ENCODE results near the gene CTNND2. TPM values are rescaled to one million over a fixed set of nuclear protein-coding genes. Genes with fewer than 3 reads are reported as not detected.

The CTNND2 gene
- polyA plus RNA-seq, 1 donor from 2014 or later, result 67.0 TPM

DNA sequence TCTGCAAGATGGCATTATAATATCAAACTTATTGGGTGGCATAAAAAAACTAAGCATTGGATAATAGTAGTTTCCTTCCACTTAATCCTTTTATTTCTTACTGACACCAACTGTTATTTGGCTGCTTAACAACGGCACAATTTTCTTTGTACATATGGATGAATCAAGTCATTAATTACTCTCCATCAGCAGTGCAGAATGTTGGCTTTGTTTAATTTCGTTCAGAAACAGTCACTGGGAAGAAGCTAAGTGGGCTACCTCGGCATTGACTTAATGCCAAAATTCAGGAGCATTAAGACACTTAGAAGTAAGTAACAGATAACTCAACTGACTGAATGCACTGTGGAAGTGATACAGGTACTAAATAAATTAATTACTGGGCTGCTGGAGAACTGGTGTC lies 460.4 kb downstream of the CTNND2 start:
- no peaks in the 10 kb centered on the region for H3K79me2 ChIP-seq (replicated peaks; ENCODE audit: insufficient read depth, low read length)
- no peak for TF ChIP-seq POLR2AphosphoS5 (IDR thresholded peaks at IDR 0.05)
- no peak for TF ChIP-seq EZH2 (IDR thresholded peaks at IDR 0.05; ENCODE audit: borderline replicate concordance, insufficient read depth, low read length, poor library complexity, severe bottlenecking)
- no peak for TF ChIP-seq MXI1 (conservative IDR thresholded peaks at IDR 0.05; ENCODE audit: poor library complexity, severe bottlenecking)
- TF ChIP-seq SMC3 (conservative IDR thresholded peaks at IDR 0.05; ENCODE audit: poor library complexity), result no peak
- TF ChIP-seq, protein P1, sequence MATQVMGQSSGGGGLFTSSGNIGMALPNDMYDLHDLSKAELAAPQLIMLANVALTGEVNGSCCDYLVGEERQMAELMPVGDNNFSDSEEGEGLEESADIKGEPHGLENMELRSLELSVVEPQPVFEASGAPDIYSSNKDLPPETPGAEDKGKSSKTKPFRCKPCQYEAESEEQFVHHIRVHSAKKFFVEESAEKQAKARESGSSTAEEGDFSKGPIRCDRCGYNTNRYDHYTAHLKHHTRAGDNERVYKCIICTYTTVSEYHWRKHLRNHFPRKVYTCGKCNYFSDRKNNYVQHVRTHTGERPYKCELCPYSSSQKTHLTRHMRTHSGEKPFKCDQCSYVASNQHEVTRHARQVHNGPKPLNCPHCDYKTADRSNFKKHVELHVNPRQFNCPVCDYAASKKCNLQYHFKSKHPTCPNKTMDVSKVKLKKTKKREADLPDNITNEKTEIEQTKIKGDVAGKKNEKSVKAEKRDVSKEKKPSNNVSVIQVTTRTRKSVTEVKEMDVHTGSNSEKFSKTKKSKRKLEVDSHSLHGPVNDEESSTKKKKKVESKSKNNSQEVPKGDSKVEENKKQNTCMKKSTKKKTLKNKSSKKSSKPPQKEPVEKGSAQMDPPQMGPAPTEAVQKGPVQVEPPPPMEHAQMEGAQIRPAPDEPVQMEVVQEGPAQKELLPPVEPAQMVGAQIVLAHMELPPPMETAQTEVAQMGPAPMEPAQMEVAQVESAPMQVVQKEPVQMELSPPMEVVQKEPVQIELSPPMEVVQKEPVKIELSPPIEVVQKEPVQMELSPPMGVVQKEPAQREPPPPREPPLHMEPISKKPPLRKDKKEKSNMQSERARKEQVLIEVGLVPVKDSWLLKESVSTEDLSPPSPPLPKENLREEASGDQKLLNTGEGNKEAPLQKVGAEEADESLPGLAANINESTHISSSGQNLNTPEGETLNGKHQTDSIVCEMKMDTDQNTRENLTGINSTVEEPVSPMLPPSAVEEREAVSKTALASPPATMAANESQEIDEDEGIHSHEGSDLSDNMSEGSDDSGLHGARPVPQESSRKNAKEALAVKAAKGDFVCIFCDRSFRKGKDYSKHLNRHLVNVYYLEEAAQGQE (IDR thresholded peaks at IDR 0.05; ENCODE audit: borderline replicate concordance), result no peak
- no peak for TF ChIP-seq RAD21 (conservative IDR thresholded peaks at IDR 0.05)
- TF ChIP-seq, protein P2, sequence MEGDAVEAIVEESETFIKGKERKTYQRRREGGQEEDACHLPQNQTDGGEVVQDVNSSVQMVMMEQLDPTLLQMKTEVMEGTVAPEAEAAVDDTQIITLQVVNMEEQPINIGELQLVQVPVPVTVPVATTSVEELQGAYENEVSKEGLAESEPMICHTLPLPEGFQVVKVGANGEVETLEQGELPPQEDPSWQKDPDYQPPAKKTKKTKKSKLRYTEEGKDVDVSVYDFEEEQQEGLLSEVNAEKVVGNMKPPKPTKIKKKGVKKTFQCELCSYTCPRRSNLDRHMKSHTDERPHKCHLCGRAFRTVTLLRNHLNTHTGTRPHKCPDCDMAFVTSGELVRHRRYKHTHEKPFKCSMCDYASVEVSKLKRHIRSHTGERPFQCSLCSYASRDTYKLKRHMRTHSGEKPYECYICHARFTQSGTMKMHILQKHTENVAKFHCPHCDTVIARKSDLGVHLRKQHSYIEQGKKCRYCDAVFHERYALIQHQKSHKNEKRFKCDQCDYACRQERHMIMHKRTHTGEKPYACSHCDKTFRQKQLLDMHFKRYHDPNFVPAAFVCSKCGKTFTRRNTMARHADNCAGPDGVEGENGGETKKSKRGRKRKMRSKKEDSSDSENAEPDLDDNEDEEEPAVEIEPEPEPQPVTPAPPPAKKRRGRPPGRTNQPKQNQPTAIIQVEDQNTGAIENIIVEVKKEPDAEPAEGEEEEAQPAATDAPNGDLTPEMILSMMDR (IDR thresholded peaks at IDR 0.05; ENCODE audit: poor library complexity, severe bottlenecking), result no peak
- no peak for TF ChIP-seq EP300 (conservative IDR thresholded peaks at IDR 0.05; ENCODE audit: poor library complexity, severe bottlenecking)
- no peak for TF ChIP-seq TAF1 (IDR thresholded peaks at IDR 0.05; ENCODE audit: low read depth)
- no peaks in the 10 kb centered on the region for H3F3A ChIP-seq (ENCODE audit: insufficient read depth, low read length, poor library complexity, severe bottlenecking)
- H4K20me1 ChIP-seq (ENCODE audit: insufficient read depth), result no peaks in the 10 kb centered on the region
- H3K36me3 ChIP-seq (ENCODE audit: insufficient read depth, low read length), result no peaks in the 10 kb centered on the region
- no peak overlapping the region for H3K9ac ChIP-seq (ENCODE audit: low read length)
- no peak overlapping the region for H3K4me3 ChIP-seq (ENCODE audit: low read length)
- no peak overlapping the region for H2AFZ ChIP-seq (ENCODE audit: low read depth, low read length)
- H3K27ac ChIP-seq (ENCODE audit: low read length), result no peak overlapping the region
- no peaks in the 10 kb centered on the region for H3K9me2 ChIP-seq (ENCODE audit: insufficient read depth, low read length)
- no peak overlapping the region for H3K4me2 ChIP-seq (ENCODE audit: low read length)
- no peaks in the 10 kb centered on the region for H3K9me3 ChIP-seq (ENCODE audit: low read length)
- no peaks in the 10 kb centered on the region for H3K27me3 ChIP-seq (ENCODE audit: insufficient read depth, low read depth, low read length)

DNA sequence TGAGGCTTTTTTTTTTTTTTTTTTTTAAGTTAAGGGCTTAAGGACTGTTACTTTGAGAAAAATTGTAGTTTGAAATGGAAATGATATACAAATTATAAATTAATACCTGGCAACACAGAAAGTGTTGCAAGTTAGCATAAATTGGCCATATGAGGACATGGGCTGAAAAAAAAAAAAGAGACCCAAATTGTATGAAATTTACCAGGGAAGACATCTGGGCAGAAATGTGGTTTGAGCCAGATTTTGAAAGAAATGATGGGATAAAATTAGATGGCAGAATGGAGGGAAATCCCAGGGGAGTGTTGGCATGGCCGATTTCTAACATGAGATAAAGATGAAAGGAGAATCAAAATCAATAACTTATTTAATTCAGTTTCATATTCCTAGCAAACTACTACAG lies 472.1 kb downstream of the CTNND2 start:
- H3K9me2 ChIP-seq (ENCODE audit: insufficient read depth, low read length), result no peaks in the 10 kb centered on the region
- H2AFZ ChIP-seq (ENCODE audit: low read depth, low read length), result no peak overlapping the region
- H3K4me2 ChIP-seq (ENCODE audit: low read length), result no peak overlapping the region
- no peaks in the 10 kb centered on the region for H3F3A ChIP-seq (ENCODE audit: insufficient read depth, low read length, poor library complexity, severe bottlenecking)
- H4K20me1 ChIP-seq (ENCODE audit: insufficient read depth), result no peaks in the 10 kb centered on the region
- H3K9ac ChIP-seq (ENCODE audit: low read length), result no peak overlapping the region
- no peaks in the 10 kb centered on the region for H3K36me3 ChIP-seq (ENCODE audit: insufficient read depth, low read length)
- H3K27ac ChIP-seq (ENCODE audit: low read length), result no peak overlapping the region
- no peaks in the 10 kb centered on the region for H3K9me3 ChIP-seq (ENCODE audit: low read length)
- H3K79me2 ChIP-seq (replicated peaks; ENCODE audit: insufficient read depth, low read length), result no peaks in the 10 kb centered on the region
- H3K4me3 ChIP-seq (ENCODE audit: low read length), result no peak overlapping the region
- TF ChIP-seq EP300 (conservative IDR thresholded peaks at IDR 0.05; ENCODE audit: poor library complexity, severe bottlenecking) (no peak), SMC3 (conservative IDR thresholded peaks at IDR 0.05; ENCODE audit: poor library complexity) (no peak), MXI1 (conservative IDR thresholded peaks at IDR 0.05; ENCODE audit: poor library complexity, severe bottlenecking) (no peak), TAF1 (IDR thresholded peaks at IDR 0.05; ENCODE audit: low read depth) (no peak), EZH2 (IDR thresholded peaks at IDR 0.05; ENCODE audit: borderline replicate concordance, insufficient read depth, low read length, poor library complexity, severe bottlenecking) (no peak), POLR2AphosphoS5 (IDR thresholded peaks at IDR 0.05) (no peak), RAD21 (conservative IDR thresholded peaks at IDR 0.05) (no peak)
- TF ChIP-seq, protein P1 (IDR thresholded peaks at IDR 0.05; ENCODE audit: borderline replicate concordance), result no peak
- TF ChIP-seq, protein P2 (IDR thresholded peaks at IDR 0.05; ENCODE audit: poor library complexity, severe bottlenecking), result no peak
- no peaks in the 10 kb centered on the region for H3K27me3 ChIP-seq (ENCODE audit: insufficient read depth, low read depth, low read length)
